Placental pericyte (primary cell): ENCODE data around the gene LRIT2. TPM values are rescaled to one million over a fixed set of nuclear protein-coding genes. Genes with fewer than 3 reads are reported as not detected.

Experiments used
- total RNA-seq: library from RNA; depleted of rRNA; stranded (reverse); fragments of >200 nt; gene quantifications from 2 replicates; pipeline ENCODE4 v1.2.3, GENCODE V29; 2012

The LRIT2 gene
- not detected in 2 replicates for total RNA-seq

GRCh38 chr10:84225427-84226173 lies at the start of gene LRIT2:
LRIT2 (minus strand) TSS chr10:84225544; CDS start chr10:84225520, 24 bp downstream.

GRCh38 chr10:84244651-84245270 lies 19.4 kb upstream of the LRIT2 start, which contains the start of gene RGR:
RGR (plus strand) TSS chr10:84245053; CDS start chr10:84245091, 38 bp downstream.

DNA sequence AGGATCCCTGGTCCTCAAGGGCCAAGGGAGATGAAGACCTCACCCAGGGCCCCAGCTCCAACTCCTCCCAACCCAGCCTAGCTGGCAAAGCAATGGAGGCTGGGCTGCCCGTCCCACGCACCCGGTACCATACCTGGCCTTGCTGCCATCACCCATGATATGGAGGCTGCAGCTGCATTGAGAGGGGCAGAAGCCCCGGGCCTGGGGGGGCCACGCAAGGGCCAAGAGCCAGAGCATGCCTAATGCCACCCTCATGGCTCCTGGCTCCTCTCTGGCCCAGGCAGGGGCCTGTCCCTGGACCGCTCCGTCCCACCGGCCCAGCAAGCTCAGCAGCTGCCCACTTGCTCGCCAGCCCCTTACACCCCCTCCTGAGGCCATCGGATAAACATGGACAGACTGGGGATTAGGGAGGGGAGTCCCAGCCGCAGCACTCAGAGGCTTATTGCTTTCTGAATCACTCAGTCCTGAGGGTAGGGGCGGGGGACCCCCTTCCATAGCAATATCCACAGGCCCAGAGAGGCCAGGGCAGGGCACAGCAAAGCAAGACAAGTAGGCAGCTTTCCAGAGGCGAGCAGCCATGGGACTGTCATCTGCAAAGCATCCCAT lies 15.9 kb upstream of the LRIT2 start, which contains the start of gene LRIT1:
TSS of gene LRIT1 (minus strand) at position 362 of the 606 bp plus-strand sequence. CDS start at position 255, 107 bp downstream.

DNA sequence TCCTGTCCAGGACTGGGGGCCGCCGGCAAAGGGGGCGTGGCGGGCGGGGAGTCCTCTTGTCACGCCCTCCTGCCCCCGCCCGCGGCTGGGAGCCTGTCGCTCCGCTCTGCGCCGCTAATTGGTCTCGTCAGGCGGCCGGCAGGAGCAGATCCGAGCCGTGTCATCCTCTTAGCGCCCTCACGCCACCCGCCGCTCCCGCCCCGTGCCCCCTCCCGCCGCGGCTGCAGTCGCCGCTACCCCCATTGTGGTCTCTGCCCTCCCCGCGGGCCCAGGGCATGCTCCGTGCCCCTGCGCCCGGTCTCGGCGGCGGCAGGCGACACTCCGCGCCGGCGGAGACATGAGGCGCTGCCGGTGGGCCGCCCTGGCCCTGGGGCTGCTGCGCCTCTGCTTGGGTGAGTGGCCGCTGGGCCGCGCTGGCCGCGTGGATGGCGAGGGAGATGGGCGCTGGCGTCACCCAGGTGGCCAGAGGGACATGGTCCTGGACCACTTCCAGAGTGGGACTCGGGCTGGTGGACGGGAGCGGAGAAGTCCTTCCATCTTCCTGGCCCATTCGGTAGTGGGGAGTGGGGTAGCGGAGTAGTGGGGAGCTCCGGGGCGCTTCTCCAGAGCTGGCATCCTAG lies 30.8 kb downstream of the LRIT2 start, which contains the start of gene CDHR1:
TSS of gene CDHR1 (plus strand) at position 114 of the 620 bp plus-strand sequence. CDS start at position 338, 224 bp downstream.

GRCh38 chr10:84173501-84173929 lies 51.8 kb downstream of the LRIT2 start, which contains the start of gene GPR15LG:
GPR15LG (plus strand) TSS chr10:84173801; CDS start chr10:84173852, 51 bp downstream.

Other genes with a start within 250 kb of the LRIT2 start
- gene GHITM, start 86.0 kb downstream of the LRIT2 start, total RNA-seq = 153 and 256 TPM in 2 replicates
- gene GPR15LG, start 51.7 kb downstream of the LRIT2 start, total RNA-seq = not detected in 2 replicates
- gene CDHR1, start 31.0 kb downstream of the LRIT2 start, total RNA-seq = under 0.01 TPM in 1 of 2 replicates, not detected in the other
- gene LRIT1, start 16.0 kb upstream of the LRIT2 start, total RNA-seq = not detected in 2 replicates
- gene RGR, start 19.5 kb upstream of the LRIT2 start, total RNA-seq = not detected in 2 replicates
- 28.4 and 33.5 TPM in 2 replicates for gene CCSER2, start 103.0 kb upstream of the LRIT2 start, total RNA-seq